Neural cell (in vitro differentiated cells): Measurements from ENCODE around the gene MYNN. TPM values are rescaled to one million over a fixed set of nuclear protein-coding genes. Genes with fewer than 3 reads are reported as not detected.

Source experiments
- H2AFZ ChIP-seq: fragments of 200-600, 300-800 bp; sonication (generic), shearing (Covaris generic); 2 replicates; pipeline ENCODE4 v1.6.0; 2014; ENCODE audit warnings: low read depth, mild to moderate bottlenecking, antibody characterized with exemption, low read length, moderate library complexity
- H3F3A ChIP-seq: fragments of 200-600 bp; shearing (Covaris generic); 2 replicates; pipeline ENCODE4 v1.6.1; 2016; ENCODE audit warnings: mild to moderate bottlenecking, moderate library complexity, mixed read lengths, antibody characterized with exemption, low read length; ENCODE audit not compliant: insufficient read depth, poor library complexity, severe bottlenecking
- H3K27ac ChIP-seq: fragments of 200-600, 300-800 bp; sonication (generic), shearing (Covaris generic); 2 replicates; pipeline ENCODE4 v1.5.1; 2014; ENCODE audit warnings: mild to moderate bottlenecking, low read length, moderate library complexity
- H3K27me3 ChIP-seq: fragments of 300-800, 200-600 bp; sonication (generic), shearing (Covaris generic); 2 replicates; pipeline ENCODE4 v1.6.0; 2014; ENCODE audit warnings: mild to moderate bottlenecking, low read depth, low read length, moderate library complexity; ENCODE audit not compliant: insufficient read depth
- H3K36me3 ChIP-seq: fragments of 300-800, 200-600 bp; sonication (generic), shearing (Covaris generic); 2 replicates; pipeline ENCODE4 v1.5.1; 2014; ENCODE audit warnings: mild to moderate bottlenecking, antibody characterized with exemption, low read length, moderate library complexity; ENCODE audit not compliant: insufficient read depth
- H3K4me2 ChIP-seq: fragments of 300-800, 200-600 bp; sonication (generic), shearing (Covaris generic); 2 replicates; pipeline ENCODE4 v1.6.0; 2014; ENCODE audit warnings: mild to moderate bottlenecking, low read length
- H3K4me3 ChIP-seq: fragments of 300-800, 200-600 bp; sonication (generic), shearing (Covaris generic); 2 replicates; pipeline ENCODE4 v1.5.1; 2014; ENCODE audit warnings: mild to moderate bottlenecking, low read length, moderate library complexity
- H3K79me2 ChIP-seq: fragments of 200-600 bp; shearing (Covaris generic); replicated peaks from 2 replicates; pipeline ENCODE4 v1.6.0; 2014; ENCODE audit warnings: mild to moderate bottlenecking, low read length, moderate library complexity; ENCODE audit not compliant: insufficient read depth
- H3K9ac ChIP-seq: fragments of 300-800, 200-600 bp; sonication (generic), shearing (Covaris generic); 2 replicates; pipeline ENCODE4 v1.6.1; 2016; ENCODE audit warnings: mild to moderate bottlenecking, low read length, mixed read lengths
- H3K9me2 ChIP-seq: fragments of 200-600 bp; shearing (Covaris generic); 2 replicates; pipeline ENCODE4 v1.6.1; 2016; ENCODE audit warnings: mild to moderate bottlenecking, low read length, mixed read lengths; ENCODE audit not compliant: insufficient read depth
- H3K9me3 ChIP-seq: fragments of 200-600, 300-800 bp; sonication (generic), shearing (Covaris generic); 2 replicates; pipeline ENCODE4 v1.6.1; 2016; ENCODE audit warnings: mild to moderate bottlenecking, mixed run types, low read length, moderate library complexity, mixed read lengths
- H4K20me1 ChIP-seq: fragments of 200-600 bp; shearing (Covaris generic); 2 replicates; pipeline ENCODE4 v1.6.1; 2016; ENCODE audit warnings: mild to moderate bottlenecking, mixed run types; ENCODE audit not compliant: insufficient read depth
- CTCF ChIP-seq: fragments of 450-650 bp; IDR thresholded peaks from 2 replicates; pipeline ENCODE4 v1.5.1; 2014; ENCODE audit warnings: antibody characterized with exemption, mild to moderate bottlenecking, moderate library complexity; ENCODE audit not compliant: poor library complexity, severe bottlenecking
- EP300 ChIP-seq: fragments of 450-650 bp; conservative IDR thresholded peaks from 2 replicates; pipeline ENCODE4 v1.6.1; 2014; ENCODE audit warnings: antibody characterized with exemption, mild to moderate bottlenecking, moderate library complexity; ENCODE audit not compliant: poor library complexity, severe bottlenecking
- EZH2 ChIP-seq: fragments of 200-600, 300-800 bp; shearing (Covaris generic), sonication (generic); IDR thresholded peaks from 2 replicates; pipeline ENCODE4 v1.6.1; 2014; ENCODE audit warnings: antibody characterized with exemption, low read length, borderline replicate concordance, mild to moderate bottlenecking; ENCODE audit not compliant: insufficient read depth, poor library complexity, severe bottlenecking
- MXI1 ChIP-seq: fragments of 450-650 bp; conservative IDR thresholded peaks from 2 replicates; pipeline ENCODE4 v1.6.1; 2014; ENCODE audit warnings: antibody characterized with exemption, mild to moderate bottlenecking; ENCODE audit not compliant: poor library complexity, severe bottlenecking
- POLR2AphosphoS5 ChIP-seq: IDR thresholded peaks from 2 replicates; pipeline ENCODE4 v1.6.1; 2012
- RAD21 ChIP-seq: fragments of 450-650 bp; conservative IDR thresholded peaks from 2 replicates; pipeline ENCODE4 v1.6.1; 2014; ENCODE audit warnings: antibody characterized with exemption, mild to moderate bottlenecking, moderate library complexity
- REST ChIP-seq: IDR thresholded peaks from 2 replicates; pipeline ENCODE4 v1.6.1; 2012; ENCODE audit warnings: borderline replicate concordance
- SMC3 ChIP-seq: fragments of 450-650 bp; conservative IDR thresholded peaks from 2 replicates; pipeline ENCODE4 v1.6.1; 2014; ENCODE audit warnings: antibody characterized with exemption, mild to moderate bottlenecking, moderate library complexity; ENCODE audit not compliant: poor library complexity
- TAF1 ChIP-seq: IDR thresholded peaks from 2 replicates; pipeline ENCODE4 v1.6.1; 2012; ENCODE audit warnings: low read depth
- polyA plus RNA-seq: library from polyadenylated mRNA; depleted of rRNA; stranded (reverse); fragments of >200 nt; gene quantifications from 2 replicates; pipeline ENCODE4 v1.2.3, GENCODE V29; 2014

MYNN gene
- polyA plus RNA-seq, 1 donor from 2014 or later: 27.0 TPM

- Histone ChIP-seq H3K79me2 (no peaks in the 10 kb centered on the region), H3K4me2 (no peak overlapping the region), H4K20me1 (no peaks in the 10 kb centered on the region), H3K9me3 (no peaks in the 10 kb centered on the region), H3K9ac (no peak overlapping the region), H3K27ac (no peak overlapping the region), H3K4me3 (no peak overlapping the region), H3F3A (no peaks in the 10 kb centered on the region), H2AFZ (no peak overlapping the region), H3K27me3 (no peaks in the 10 kb centered on the region), H3K9me2 (no peaks in the 10 kb centered on the region), H3K36me3 (peaks cover 8% of the 10 kb centered on the region)
- no peak for TF ChIP-seq MXI1
- no peak for TF ChIP-seq CTCF
- TF ChIP-seq RAD21: no peak
- no peak for TF ChIP-seq SMC3
- TF ChIP-seq TAF1: no peak
- TF ChIP-seq EZH2: no peak
Observed at GRCh38 chr3:169790687-169791429, 17.7 kb downstream of the MYNN start.

DNA sequence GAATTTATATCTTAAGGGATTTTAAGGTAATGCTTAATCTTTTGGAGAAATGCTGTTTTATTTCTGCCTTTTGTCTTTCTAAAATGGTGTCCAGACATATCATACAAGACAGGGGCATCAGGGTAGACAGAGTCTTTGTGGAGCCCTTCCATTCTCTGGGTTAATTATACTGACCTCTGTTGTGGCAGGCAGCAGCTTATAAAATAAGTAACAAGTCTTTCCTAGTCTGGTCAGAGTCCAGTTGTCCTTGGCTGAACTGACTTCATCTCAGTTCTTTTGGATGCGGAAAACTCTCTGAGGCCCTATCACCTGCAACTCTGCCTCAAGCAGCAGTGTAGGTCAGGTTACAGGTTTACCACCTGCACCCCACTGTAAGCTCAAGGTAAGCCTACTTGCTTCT is 19.2 kb downstream of the MYNN start:
- no peaks in the 10 kb centered on the region for H3K27me3 ChIP-seq
- TF ChIP-seq SMC3: no peak
- TF ChIP-seq RAD21: no peak
- TF ChIP-seq POLR2AphosphoS5: no peak
- no peak for TF ChIP-seq TAF1
- TF ChIP-seq REST: no peak
- no peak for TF ChIP-seq EP300
- TF ChIP-seq MXI1: no peak
- TF ChIP-seq CTCF: no peak
- TF ChIP-seq EZH2: no peak
- H3K4me2 ChIP-seq: no peak overlapping the region

More for the DNA sequence above, 19.2 kb downstream of the MYNN start:
- no peaks in the 10 kb centered on the region for H3K79me2 ChIP-seq
- H3K9me3 ChIP-seq: no peaks in the 10 kb centered on the region
- no peak overlapping the region for H3K4me3 ChIP-seq
- H3K9ac ChIP-seq: no peak overlapping the region
- H3K36me3 ChIP-seq: peaks cover 8% of the 10 kb centered on the region
- H4K20me1 ChIP-seq: no peaks in the 10 kb centered on the region
- no peaks in the 10 kb centered on the region for H3F3A ChIP-seq
- H3K9me2 ChIP-seq: no peaks in the 10 kb centered on the region
- H2AFZ ChIP-seq: no peak overlapping the region
- H3K27ac ChIP-seq: no peak overlapping the region
